HEK293 (cell line): Measurements from ENCODE around the gene FGF12.

ENCODE experiments used
- CTCF ChIA-PET: fragments of 350-600 bp; formaldehyde crosslinking; extraction: SDS; loops from one replicate; lab custom pipeline; 2021; ENCODE audit warnings: antibody characterized with exemption; lab: Yijun Ruan, JAX
- POLR2A ChIA-PET: fragments of 300-600 bp; formaldehyde crosslinking; extraction: SDS; loops from one replicate; lab custom pipeline; 2020; ENCODE audit warnings: antibody characterized with exemption, inconsistent platforms; lab: Yijun Ruan, JAX
- H3K27ac ChIP-seq: fragments of 200-500 bp; sonication (Bioruptor generic); 2 replicates; pipeline ENCODE4 v1.5.1; 2014; ENCODE audit warnings: low read depth, low read length, control low read depth, inconsistent platforms; ENCODE audit errors: extremely low read depth
- H3K36me3 ChIP-seq, 2 experiments: fragments of 200-500 bp in 1 of 2; sonication (Bioruptor generic) in 1 of 2; 1 replicate in 1 of 2; 2 replicates in 1 of 2; pipeline ENCODE4 v1.5.1; 2014 to 2017; ENCODE audit warnings: inconsistent platforms in 2 of 2, low read length in 2 of 2; ENCODE audit not compliant: control insufficient read depth in 2 of 2, insufficient read depth in 1 of 2
- H3K4me1 ChIP-seq: fragments of 200-500 bp; sonication (Bioruptor generic); 2 replicates; pipeline ENCODE4 v1.5.1; 2014; ENCODE audit warnings: mild to moderate bottlenecking, low read length, inconsistent platforms; ENCODE audit not compliant: control insufficient read depth, insufficient read depth
- H3K4me3 ChIP-seq: 2 replicates; pipeline ENCODE4 v1.5.1; 2011; ENCODE audit warnings: low read depth, mild to moderate bottlenecking, control low read depth, low read length, moderate library complexity
- H3K9me3 ChIP-seq: fragments of 200-500 bp; sonication (Bioruptor generic); 2 replicates; pipeline ENCODE4 v1.5.1; 2014; ENCODE audit warnings: low read depth, low read length, inconsistent platforms; ENCODE audit not compliant: control insufficient read depth, insufficient read depth
- GLIS1 ChIP-seq: fragments of 450-650 bp; formaldehyde crosslinking; IDR thresholded peaks from 2 replicates; pipeline ENCODE4 v1.5.1; 2016; ENCODE audit warnings: missing biosample characterization, missing genetic modification characterization
- HOXA7 ChIP-seq: sonication (generic); formaldehyde crosslinking; IDR thresholded peaks from 2 replicates; pipeline ENCODE4 v1.8.1; 2022; ENCODE audit warnings: missing genetic modification reagents, borderline replicate concordance
- KLF16 ChIP-seq: fragments of 450-650 bp; formaldehyde crosslinking; IDR thresholded peaks from 2 replicates; pipeline ENCODE4 v1.5.1; 2017; ENCODE audit warnings: missing biosample characterization, missing genetic modification characterization
- MZF1 ChIP-seq: fragments of 450-650 bp; formaldehyde crosslinking; IDR thresholded peaks from 2 replicates; pipeline ENCODE4 v1.5.1; 2017; ENCODE audit warnings: missing biosample characterization, missing genetic modification characterization, borderline replicate concordance
- SP7 ChIP-seq: fragments of 450-650 bp; formaldehyde crosslinking; IDR thresholded peaks from 2 replicates; pipeline ENCODE4 v1.5.1; 2016; ENCODE audit warnings: missing biosample characterization, missing genetic modification characterization
- ZBTB17 ChIP-seq: fragments of 450-650 bp; formaldehyde crosslinking; IDR thresholded peaks from 2 replicates; pipeline ENCODE4 v1.5.1; 2016; ENCODE audit warnings: missing biosample characterization, missing genetic modification characterization
- ZBTB7A ChIP-seq: fragments of 450-650 bp; formaldehyde crosslinking; IDR thresholded peaks from 2 replicates; pipeline ENCODE4 v1.5.1; 2016; ENCODE audit warnings: low read depth, missing biosample characterization, missing genetic modification characterization
- ZNF114 ChIP-seq: fragments of 450-650 bp; formaldehyde crosslinking; IDR thresholded peaks from 2 replicates; pipeline ENCODE4 v1.5.0; 2017; ENCODE audit warnings: missing biosample characterization, missing genetic modification characterization
- ZNF121 ChIP-seq: fragments of 450-650 bp; formaldehyde crosslinking; IDR thresholded peaks from 2 replicates; pipeline ENCODE4 v1.5.1; 2016; ENCODE audit warnings: missing biosample characterization, missing genetic modification characterization
- ZNF175 ChIP-seq: fragments of 450-650 bp; formaldehyde crosslinking; IDR thresholded peaks from 2 replicates; pipeline ENCODE4 v1.5.1; 2016; ENCODE audit warnings: missing biosample characterization, missing genetic modification characterization
- ZNF223 ChIP-seq: fragments of 450-650 bp; formaldehyde crosslinking; IDR thresholded peaks from 2 replicates; pipeline ENCODE4 v1.5.1; 2016; ENCODE audit warnings: missing biosample characterization, missing genetic modification characterization
- ZNF426 ChIP-seq: fragments of 450-650 bp; formaldehyde crosslinking; IDR thresholded peaks from 2 replicates; pipeline ENCODE4 v1.5.1; 2017; ENCODE audit warnings: missing biosample characterization, missing genetic modification characterization, mild to moderate bottlenecking, inconsistent platforms, moderate library complexity
- ZNF473 ChIP-seq: fragments of 450-650 bp; formaldehyde crosslinking; IDR thresholded peaks from 2 replicates; pipeline ENCODE4 v1.5.1; 2017; ENCODE audit warnings: missing biosample characterization, missing genetic modification characterization
- ZNF610 ChIP-seq: fragments of 450-650 bp; formaldehyde crosslinking; IDR thresholded peaks from 2 replicates; pipeline ENCODE4 v1.5.1; 2016; ENCODE audit warnings: missing biosample characterization, missing genetic modification characterization, borderline replicate concordance
- ZNF629 ChIP-seq: fragments of 450-650 bp; formaldehyde crosslinking; IDR thresholded peaks from 2 replicates; pipeline ENCODE4 v1.5.1; 2017; ENCODE audit warnings: missing biosample characterization, missing genetic modification characterization
- ZNF654 ChIP-seq: fragments of 450-650 bp; formaldehyde crosslinking; IDR thresholded peaks from 2 replicates; pipeline ENCODE4 v1.5.1; 2016; ENCODE audit warnings: low read depth, missing biosample characterization, missing genetic modification characterization
- ZNF660 ChIP-seq: fragments of 450-650 bp; IDR thresholded peaks from 2 replicates; pipeline ENCODE4 v1.5.1; 2018; ENCODE audit warnings: missing biosample characterization, mild to moderate bottlenecking, missing genetic modification characterization
- ZNF776 ChIP-seq: fragments of 450-650 bp; formaldehyde crosslinking; IDR thresholded peaks from 2 replicates; pipeline ENCODE4 v1.5.0; 2017; ENCODE audit warnings: missing biosample characterization, missing genetic modification characterization, borderline replicate concordance
- ZNF777 ChIP-seq: fragments of 450-650 bp; formaldehyde crosslinking; IDR thresholded peaks from 2 replicates; pipeline ENCODE4 v1.5.1; 2017; ENCODE audit warnings: missing biosample characterization, missing genetic modification characterization, borderline replicate concordance
- ZXDB ChIP-seq: fragments of 450-650 bp; formaldehyde crosslinking; IDR thresholded peaks from 2 replicates; pipeline ENCODE4 v1.5.1; 2016; ENCODE audit warnings: missing biosample characterization, missing genetic modification characterization
- TF ChIP-seq, protein P1 (sequence below): fragments of 450-650 bp; formaldehyde crosslinking; IDR thresholded peaks from 2 replicates; pipeline ENCODE4 v1.5.1; 2016; ENCODE audit warnings: missing biosample characterization, missing genetic modification characterization
- TF ChIP-seq, protein P2 (sequence below): fragments of 450-650 bp; formaldehyde crosslinking; IDR thresholded peaks from 2 replicates; pipeline ENCODE4 v1.5.1; 2016; ENCODE audit warnings: missing biosample characterization, missing genetic modification characterization, low read depth
- TF ChIP-seq, protein P3 (sequence below): fragments of 450-650 bp; formaldehyde crosslinking; IDR thresholded peaks from 2 replicates; pipeline ENCODE4 v1.5.1; 2016; ENCODE audit warnings: missing biosample characterization, missing genetic modification characterization
- TF ChIP-seq, protein P4 (sequence below): fragments of 450-650 bp; formaldehyde crosslinking; IDR thresholded peaks from 2 replicates; pipeline ENCODE4 v1.5.1; 2017; ENCODE audit warnings: missing biosample characterization, missing genetic modification characterization

The FGF12 gene

DNA sequence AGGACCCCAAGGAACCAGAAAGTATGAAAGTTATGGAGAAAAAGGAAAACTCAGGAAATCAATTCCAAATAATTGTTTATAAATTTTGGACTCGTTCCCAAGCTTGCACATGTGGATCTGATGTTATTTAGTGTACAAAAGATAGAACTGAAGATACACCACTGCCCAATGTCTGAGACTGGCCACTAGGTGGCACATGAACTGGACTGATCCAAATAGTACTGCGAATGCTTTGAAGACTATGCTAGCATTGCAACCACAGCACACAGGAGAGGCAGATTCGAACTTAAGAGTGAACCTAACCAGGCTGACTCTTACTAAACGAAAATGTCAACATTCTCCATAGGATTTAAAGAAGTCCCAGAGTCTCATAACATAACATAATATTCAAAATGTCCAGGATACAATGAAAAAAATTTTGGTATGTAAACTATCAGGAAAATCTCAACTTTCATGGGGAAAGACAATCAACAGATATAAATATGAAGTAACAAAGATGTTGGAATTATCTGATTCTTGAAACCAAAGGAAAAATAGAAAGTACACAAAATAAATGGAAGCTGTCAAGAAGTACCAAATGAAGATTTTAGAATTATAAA is 596.7 kb downstream of the FGF12 start:
- CTCF ChIA-PET, result interaction anchor here (0.7 to 1.4 kb wide), 6 partner anchors 27 to 320 kb away, joined by 3 to 4 read pairs (median 3); no protein-coding TSS in a partner anchor
- H3K36me3 ChIP-seq, result no peaks in the 10 kb centered on the region
- TF ChIP-seq ZNF654 (tag by site-specific recombination), result peak; percentile 38
- TF ChIP-seq KLF16 (tag by site-specific recombination), result no peak
- peak; percentile 50; the same call in 1 of the 2 replicates for TF ChIP-seq ZNF660 (tag by site-specific recombination)
- no peak for TF ChIP-seq ZXDB (tag by site-specific recombination)
- TF ChIP-seq, protein P1, sequence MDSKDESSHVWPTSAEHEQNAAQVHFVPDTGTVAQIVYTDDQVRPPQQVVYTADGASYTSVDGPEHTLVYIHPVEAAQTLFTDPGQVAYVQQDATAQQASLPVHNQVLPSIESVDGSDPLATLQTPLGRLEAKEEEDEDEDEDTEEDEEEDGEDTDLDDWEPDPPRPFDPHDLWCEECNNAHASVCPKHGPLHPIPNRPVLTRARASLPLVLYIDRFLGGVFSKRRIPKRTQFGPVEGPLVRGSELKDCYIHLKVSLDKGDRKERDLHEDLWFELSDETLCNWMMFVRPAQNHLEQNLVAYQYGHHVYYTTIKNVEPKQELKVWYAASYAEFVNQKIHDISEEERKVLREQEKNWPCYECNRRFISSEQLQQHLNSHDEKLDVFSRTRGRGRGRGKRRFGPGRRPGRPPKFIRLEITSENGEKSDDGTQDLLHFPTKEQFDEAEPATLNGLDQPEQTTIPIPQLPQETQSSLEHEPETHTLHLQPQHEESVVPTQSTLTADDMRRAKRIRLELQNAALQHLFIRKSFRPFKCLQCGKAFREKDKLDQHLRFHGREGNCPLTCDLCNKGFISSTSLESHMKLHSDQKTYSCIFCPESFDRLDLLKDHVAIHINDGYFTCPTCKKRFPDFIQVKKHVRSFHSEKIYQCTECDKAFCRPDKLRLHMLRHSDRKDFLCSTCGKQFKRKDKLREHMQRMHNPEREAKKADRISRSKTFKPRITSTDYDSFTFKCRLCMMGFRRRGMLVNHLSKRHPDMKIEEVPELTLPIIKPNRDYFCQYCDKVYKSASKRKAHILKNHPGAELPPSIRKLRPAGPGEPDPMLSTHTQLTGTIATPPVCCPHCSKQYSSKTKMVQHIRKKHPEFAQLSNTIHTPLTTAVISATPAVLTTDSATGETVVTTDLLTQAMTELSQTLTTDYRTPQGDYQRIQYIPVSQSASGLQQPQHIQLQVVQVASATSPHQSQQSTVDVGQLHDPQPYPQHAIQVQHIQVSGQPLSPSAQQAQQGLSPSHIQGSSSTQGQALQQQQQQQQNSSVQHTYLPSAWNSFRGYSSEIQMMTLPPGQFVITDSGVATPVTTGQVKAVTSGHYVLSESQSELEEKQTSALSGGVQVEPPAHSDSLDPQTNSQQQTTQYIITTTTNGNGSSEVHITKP (tag by site-specific recombination), result peak; percentile 23; the same call in 1 of the 2 replicates
- no peak for TF ChIP-seq ZNF629 (tag by site-specific recombination)
- no peak for TF ChIP-seq ZNF121

DNA sequence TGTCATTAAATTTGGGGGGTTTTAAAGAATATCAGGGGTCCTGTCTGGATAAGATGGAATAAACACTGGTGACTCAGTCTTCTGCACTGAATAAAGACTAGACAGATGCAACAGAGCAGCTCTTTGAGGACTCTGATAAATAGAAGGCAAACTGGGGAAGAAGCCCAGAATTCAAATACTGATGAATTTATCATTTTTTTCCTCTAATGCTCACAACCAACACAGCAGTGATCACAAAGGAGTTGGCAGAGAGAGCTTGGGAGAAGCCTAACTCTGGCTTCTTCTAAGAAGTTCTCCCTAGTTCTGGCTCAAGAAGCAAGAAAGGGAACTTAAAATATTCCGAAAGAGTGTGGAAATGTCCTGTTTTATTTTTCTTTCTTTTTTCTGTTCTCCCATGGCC is 597.8 kb downstream of the FGF12 start:
- POLR2A ChIA-PET, result no interaction called here
- CTCF ChIA-PET, result interaction anchor here (0.9 to 1.2 kb wide), 4 partner anchors 9 to 319 kb away, joined by 3 to 4 read pairs (median 3); no protein-coding TSS in a partner anchor
- Histone ChIP-seq H3K27ac (no peak overlapping the region), H3K4me3 (no peak overlapping the region), H3K9me3 (no peaks in the 10 kb centered on the region), H3K36me3 (no peaks in the 10 kb centered on the region), H3K4me1 (no peaks in the 10 kb centered on the region)
- TF ChIP-seq ZBTB7A (tag by site-specific recombination), result no peak
- TF ChIP-seq ZNF473 (tag by site-specific recombination), result no peak
- no peak for TF ChIP-seq ZNF223 (tag by site-specific recombination)
- no peak for TF ChIP-seq GLIS1 (tag by site-specific recombination)
- no peak for TF ChIP-seq ZBTB17
- no peak for TF ChIP-seq ZNF114
- no peak for TF ChIP-seq HOXA7 (CRISPR knock-in tag)

More for the DNA sequence above, 596.7 kb downstream of the FGF12 start:
- no peak overlapping the region for H3K4me3 ChIP-seq
- H3K9me3 ChIP-seq, result no peaks in the 10 kb centered on the region
- no peak overlapping the region for H3K27ac ChIP-seq
- H3K4me1 ChIP-seq, result no peaks in the 10 kb centered on the region
- POLR2A ChIA-PET, result no interaction called here

DNA sequence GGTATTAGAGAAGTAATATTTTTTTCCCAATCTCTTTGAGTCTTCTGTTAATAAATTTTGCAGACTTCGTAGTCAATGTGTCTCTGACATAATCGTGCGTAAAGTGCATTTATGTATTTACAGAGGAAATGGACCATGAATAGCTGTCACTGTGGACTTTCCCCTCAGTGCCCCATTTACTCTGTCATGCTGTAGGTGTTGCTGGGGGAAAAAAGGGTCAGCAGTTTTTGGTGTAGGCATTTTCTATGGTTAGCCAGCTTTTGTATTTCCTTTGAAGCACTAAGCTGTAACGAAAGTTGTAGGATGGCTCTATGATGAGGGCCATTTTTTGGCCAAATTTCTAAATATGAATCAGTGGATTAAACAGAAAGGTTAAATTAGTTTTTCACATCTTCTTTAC is 598.4 kb downstream of the FGF12 start:
- Histone ChIP-seq H3K9me3 (no peaks in the 10 kb centered on the region), H3K4me3 (no peak overlapping the region), H3K4me1 (no peaks in the 10 kb centered on the region), H3K36me3 (no peaks in the 10 kb centered on the region), H3K27ac (no peak overlapping the region)
- ChIA-PET POLR2A (no interaction called here), CTCF (interaction anchor here (1.2 kb wide), 1 partner anchor 8 kb away, joined by 4 read pairs; no protein-coding TSS in a partner anchor)
- TF ChIP-seq, protein P2, sequence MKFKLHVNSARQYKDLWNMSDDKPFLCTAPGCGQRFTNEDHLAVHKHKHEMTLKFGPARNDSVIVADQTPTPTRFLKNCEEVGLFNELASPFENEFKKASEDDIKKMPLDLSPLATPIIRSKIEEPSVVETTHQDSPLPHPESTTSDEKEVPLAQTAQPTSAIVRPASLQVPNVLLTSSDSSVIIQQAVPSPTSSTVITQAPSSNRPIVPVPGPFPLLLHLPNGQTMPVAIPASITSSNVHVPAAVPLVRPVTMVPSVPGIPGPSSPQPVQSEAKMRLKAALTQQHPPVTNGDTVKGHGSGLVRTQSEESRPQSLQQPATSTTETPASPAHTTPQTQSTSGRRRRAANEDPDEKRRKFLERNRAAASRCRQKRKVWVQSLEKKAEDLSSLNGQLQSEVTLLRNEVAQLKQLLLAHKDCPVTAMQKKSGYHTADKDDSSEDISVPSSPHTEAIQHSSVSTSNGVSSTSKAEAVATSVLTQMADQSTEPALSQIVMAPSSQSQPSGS, result no peak
- TF ChIP-seq MZF1 (tag by site-specific recombination) (no peak), ZNF426 (no peak), SP7 (tag by site-specific recombination) (no peak), ZNF175 (tag by site-specific recombination) (no peak), ZNF610 (tag by site-specific recombination) (no peak), ZNF777 (no peak), ZNF776 (tag by site-specific recombination) (no peak)
- TF ChIP-seq, protein P3, sequence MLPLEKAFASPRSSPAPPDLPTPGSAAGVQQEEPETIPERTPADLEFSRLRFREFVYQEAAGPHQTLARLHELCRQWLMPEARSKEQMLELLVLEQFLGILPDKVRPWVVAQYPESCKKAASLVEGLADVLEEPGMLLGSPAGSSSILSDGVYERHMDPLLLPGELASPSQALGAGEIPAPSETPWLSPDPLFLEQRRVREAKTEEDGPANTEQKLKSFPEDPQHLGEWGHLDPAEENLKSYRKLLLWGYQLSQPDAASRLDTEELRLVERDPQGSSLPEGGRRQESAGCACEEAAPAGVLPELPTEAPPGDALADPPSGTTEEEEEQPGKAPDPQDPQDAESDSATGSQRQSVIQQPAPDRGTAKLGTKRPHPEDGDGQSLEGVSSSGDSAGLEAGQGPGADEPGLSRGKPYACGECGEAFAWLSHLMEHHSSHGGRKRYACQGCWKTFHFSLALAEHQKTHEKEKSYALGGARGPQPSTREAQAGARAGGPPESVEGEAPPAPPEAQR, result no peak
- TF ChIP-seq, protein P4, sequence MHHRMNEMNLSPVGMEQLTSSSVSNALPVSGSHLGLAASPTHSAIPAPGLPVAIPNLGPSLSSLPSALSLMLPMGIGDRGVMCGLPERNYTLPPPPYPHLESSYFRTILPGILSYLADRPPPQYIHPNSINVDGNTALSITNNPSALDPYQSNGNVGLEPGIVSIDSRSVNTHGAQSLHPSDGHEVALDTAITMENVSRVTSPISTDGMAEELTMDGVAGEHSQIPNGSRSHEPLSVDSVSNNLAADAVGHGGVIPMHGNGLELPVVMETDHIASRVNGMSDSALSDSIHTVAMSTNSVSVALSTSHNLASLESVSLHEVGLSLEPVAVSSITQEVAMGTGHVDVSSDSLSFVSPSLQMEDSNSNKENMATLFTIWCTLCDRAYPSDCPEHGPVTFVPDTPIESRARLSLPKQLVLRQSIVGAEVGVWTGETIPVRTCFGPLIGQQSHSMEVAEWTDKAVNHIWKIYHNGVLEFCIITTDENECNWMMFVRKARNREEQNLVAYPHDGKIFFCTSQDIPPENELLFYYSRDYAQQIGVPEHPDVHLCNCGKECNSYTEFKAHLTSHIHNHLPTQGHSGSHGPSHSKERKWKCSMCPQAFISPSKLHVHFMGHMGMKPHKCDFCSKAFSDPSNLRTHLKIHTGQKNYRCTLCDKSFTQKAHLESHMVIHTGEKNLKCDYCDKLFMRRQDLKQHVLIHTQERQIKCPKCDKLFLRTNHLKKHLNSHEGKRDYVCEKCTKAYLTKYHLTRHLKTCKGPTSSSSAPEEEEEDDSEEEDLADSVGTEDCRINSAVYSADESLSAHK (tag by site-specific recombination), result no peak
